ELR (cell line): ENCODE measurements around the gene PLA2G4E.

ENCODE experiments used
- DNase-seq: peaks from one replicate; pipeline ENCODE4 v3.0.0-alpha.2; 2015; ENCODE audit warnings: low read depth

The PLA2G4E gene

DNA sequence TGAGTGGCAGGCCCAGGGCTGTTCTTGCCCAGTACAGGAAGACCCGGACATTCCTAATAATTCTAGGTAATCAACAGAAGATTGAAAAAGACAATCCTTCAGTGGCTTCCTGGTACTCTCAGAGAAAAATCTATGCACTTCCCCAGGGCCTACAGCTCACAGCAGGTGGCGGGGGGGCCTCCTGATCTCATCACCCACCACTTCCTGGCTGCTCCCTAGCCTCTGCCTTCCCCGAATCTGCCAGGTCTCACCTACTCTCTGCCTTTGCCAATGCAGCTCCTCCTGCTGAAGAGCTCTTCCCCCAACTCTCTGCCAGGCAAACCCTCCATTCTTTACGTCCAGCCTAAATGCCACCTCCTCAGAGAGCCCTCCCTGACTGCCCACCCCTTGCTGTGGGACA is 86.0 kb downstream of the PLA2G4E start:
- DNase-seq, result peak; percentile 86

- DNase-seq, result peak; percentile 88
Observed at GRCh38 chr15:41933771-41934170, 87.1 kb downstream of the PLA2G4E start.

DNA sequence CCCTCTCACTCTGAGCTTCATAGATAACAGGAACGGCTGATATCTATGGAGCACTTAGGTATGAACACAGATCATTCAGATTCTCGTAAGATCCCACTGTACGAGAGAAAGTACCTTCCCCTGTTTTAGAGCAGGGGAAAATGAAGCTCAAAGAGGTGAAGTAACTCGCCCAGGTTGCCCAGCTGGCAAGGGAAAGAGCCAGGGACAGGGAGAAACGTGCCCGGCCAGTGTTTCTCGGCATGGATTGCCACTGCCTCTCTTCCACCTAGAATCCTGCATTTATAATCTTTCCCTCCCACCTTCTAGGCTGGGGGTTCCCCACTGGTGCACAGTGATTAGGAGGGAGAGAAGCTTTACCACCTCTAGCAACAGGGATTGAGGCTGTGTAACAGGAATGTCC is 87.5 kb downstream of the PLA2G4E start:
- no peak for DNase-seq

DNA sequence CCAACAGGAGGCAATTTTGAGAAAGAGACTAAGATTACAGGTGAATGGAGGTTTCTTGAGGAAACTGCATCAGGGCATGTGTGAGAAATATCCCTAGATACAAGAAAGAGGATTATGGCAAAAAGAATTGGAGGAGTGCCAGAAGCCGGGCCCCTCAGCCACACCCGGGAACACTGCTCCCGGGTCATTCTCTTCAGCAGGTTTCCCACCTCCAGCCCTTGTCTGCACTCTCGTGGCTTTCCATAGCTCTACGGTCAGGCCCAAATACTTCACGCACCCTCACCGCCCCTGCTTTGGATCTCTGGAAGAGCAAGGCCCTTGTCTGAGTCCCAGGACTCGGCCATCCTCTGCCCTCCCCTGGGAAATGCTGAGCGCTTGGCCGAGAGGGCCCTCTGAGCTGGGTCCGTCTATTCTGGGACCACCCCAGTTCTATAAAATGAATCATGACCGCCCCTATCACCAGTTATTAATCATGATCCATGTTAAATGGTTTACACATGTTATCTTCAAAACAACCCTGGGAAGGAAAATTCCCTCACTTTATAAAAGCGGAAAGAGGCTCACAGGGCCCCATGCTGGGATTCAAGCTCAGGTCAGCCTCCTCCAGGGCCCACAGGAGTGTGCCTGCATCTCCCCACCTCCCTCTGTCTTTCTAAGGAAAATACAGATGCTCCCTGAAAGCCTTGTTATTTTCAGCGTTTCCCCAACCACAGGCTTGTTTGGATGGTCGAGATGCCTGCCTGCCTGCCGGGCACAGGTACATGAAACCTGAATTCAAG is 88.1 kb downstream of the PLA2G4E start:
- DNase-seq, result no peak

GRCh38 chr15:41932101-41932500 is 88.7 kb downstream of the PLA2G4E start:
- DNase-seq, result no peak
